ENCODE measurements around the gene TBC1D30.

The TBC1D30 gene

DNA sequence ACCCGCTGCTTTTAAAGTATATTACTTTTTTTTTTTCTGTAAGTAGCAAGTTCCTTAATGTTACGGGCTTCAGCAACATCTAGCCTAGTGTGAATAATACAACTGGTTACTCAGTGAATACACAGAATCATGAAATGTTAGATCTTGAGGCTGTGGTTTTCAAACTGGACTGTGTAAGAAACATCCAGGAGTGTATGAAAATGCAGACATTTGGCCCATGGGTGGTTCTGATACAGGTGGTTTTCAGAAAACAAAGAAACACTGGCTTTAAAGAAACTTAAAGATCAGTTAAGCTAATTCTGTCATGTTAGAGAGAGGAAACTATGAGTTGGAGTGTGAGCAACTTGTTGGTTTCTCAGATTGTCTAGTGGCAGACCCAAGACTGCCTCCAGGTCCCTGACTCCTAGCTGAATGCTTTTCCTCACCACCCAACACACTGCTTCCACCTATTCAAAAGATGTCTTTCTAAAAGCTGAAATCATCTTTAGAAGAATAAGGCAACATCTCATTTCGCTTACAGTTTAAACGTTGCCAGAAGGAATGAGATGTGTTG lies 36.1 kb downstream of the TBC1D30 start:
- DNase-seq (ENCODE audit: low read depth): no peak

DNA sequence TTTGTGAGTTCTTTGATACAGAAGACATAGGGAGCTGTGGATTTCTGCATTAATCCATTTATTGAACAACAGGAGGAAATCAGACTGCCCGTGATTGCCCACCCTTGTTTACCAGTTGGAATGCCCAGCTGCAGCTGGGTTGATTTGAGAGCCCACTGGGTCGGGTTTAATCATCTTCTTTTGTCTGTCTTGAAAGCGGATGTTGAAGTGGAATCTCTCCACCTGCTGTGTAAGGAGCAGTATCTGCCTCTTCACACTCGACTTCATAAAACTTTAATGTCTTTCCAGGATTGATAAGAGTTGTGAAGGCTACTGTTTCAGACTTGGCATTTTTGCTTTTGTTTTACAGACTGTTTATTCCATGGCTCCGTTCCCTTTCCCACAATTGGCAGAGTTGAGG lies 39.9 kb downstream of the TBC1D30 start:
- no peak for DNase-seq (ENCODE audit: low read depth)

DNA sequence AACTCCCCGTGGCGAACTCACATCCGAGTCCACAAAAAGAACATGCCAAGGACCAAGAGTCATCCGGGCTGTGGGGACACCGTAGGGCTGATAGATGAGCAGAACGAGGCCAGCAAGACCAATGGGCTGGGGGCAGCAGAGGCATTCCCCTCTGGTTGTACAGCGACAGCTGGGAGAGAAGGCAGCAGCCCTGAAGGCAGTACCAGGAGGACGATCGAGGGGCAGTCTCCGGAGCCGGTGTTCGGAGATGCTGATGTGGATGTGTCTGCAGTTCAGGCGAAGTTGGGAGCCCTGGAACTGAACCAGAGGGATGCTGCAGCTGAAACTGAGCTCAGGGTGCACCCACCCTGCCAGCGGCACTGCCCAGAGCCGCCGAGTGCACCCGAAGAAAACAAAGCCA lies 50.7 kb downstream of the TBC1D30 start:
- no peak for DNase-seq (ENCODE audit: low read depth)

DNA sequence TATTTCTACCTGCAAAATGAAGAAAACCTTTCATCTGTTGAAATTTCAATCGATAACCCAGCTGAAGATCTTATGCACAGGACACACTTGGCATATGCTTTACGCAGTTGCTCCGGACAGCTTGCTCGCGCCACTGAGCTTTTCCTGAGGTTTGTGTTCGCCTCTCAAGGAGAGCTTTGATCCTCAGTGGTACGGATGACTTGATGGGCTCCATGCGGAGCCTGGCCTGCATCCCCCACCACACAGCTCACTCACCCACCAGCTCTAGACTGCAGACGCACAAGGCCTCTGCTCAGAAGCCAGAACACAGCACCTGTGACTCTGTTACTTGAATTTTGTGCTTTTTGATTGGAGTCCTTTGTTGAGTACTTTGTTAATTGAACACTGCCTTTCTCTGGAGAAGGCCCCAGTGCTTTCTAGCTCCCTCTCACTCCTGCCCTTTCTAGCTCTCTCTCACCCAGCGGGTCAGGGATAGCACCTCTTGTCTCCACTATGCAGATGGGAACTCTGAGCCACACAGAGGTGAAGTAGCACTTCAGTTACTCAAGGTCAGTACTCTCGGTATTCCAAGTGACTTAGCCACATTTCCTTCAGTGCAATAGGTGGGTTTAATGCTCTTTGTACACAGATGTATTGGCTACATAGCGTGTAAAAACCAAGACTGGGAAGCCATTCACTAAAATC lies 52.1 kb downstream of the TBC1D30 start:
- DNase-seq (ENCODE audit: low read depth): no peak

DNA sequence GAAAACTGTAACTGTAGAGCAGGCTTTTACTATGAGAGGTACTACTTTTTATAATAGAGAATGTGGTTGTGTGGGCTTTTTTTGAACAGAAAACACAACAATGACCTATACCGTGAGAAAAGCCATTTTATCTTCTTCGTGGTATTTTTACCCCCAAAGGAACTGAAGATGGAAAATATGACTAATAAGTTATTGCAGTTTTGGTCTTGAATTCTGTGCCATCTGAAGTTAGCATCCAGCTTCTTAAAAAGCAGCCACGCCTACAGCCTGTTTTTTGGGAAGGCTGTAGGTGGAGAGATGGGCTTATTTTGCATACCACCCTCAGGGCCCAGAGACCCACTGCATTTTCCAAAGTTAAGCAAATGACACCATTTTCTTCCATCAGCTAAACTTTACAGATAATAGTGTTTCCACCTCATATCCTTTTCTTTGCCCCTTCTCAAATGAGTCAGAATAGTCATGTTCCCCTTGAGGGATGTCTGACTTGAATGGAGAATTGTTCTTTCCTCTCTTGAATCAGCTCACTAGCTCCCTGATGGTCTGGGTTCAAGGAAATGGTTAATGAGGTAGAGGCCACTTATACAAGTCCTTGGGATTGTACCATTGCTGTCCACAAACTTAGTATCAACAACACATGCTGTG lies 53.0 kb downstream of the TBC1D30 start:
- DNase-seq (ENCODE audit: low read depth): no peak

DNA sequence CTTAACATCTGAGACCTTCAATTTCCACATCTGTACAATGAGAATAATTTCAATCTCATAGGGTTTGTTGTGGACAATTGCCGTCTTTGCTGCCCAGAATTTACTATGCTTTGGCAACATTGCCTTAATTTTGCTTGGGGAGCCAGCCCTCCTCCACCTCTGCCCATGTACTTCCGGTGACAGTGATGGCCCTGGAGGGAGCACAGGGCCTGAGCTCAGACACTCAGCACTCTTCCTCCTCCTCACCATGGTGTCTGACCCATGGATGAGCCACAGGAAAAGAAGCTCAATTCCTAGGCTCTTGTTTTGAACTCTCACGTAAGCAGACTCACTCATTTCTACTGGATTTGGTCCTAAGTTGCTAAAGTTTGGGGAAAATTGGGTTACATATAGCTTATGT lies 58.2 kb downstream of the TBC1D30 start:
- DNase-seq (ENCODE audit: low read depth): no peak

DNA sequence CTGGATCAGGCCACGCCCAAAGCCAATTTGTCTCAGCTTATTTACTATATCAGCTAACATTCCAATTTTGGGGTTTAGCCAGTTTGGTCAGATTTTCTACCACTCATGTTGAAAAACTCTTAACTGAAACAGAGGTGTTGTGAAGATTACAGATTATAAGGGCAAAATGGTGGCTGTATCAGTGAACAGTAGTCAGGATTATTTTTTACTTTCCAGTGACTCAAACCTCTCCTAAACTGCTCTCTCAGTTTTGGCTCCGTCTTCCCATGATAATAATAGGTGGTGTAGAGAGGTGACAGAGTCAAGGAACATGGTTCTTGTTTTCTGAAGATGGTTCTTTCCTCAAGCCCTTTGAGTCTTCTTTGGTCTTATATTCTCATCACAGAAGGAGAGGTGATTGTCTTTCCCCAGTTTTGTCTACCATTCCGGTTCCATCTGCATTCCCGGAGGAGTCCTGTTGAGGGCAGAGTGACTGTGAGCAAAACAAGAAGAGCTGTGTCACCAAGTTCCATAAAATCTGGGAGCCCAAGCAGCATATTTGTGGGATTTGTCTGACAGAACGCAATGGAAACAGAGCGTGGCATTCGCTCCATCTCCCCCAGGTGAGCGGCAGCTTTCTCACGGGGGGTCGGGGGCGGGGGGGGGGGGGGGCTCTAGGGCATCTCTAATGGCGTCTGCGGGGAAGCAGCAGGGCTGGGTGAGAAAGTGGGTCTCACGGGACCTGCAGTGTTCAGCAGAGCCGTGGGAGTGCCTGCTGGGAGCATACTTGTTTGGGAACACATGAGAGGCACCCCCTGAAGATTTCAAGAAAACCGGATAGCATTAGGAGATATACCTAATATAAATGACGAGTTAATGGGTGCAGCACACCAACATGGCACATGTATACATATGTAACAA lies 59.1 kb downstream of the TBC1D30 start:
- no peak for DNase-seq (ENCODE audit: low read depth)

DNA sequence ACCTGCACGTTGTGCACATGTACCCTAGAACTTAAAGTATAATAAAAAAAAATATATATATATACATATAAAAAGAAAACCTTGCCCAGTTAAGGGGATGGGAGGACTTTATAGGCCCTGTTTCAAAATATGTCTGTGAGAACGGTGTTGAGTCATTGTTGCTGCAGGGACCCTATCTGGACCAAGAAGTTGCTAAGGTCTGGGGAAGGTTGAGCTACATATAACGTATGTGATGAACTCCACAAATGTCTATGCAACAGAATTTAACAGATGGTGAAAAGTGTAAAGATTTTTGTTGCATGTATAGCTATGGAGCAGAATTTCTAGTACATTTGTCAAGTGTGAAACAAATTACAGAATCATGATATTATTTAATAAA lies 59.7 kb downstream of the TBC1D30 start:
- no peak for DNase-seq (ENCODE audit: low read depth)

DNA sequence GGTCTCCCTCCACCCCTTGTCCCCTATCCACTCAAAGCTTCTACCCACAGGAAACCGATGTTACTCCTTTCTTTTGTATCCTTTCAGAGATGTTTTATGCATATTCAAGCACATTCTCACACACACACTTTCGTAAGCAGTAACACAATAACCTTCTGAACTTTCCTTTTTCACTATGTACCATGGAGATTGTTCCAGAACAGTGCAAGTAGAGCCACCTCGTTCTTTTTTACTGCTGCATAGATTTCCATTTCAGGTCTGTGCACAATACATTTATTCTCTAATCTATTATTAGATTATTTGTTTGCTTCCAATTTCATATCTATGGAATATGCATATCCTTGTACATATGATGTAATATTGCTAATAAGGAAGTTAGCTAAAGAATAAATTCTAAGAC lies 60.3 kb downstream of the TBC1D30 start:
- DNase-seq (ENCODE audit: low read depth): no peak

DNA sequence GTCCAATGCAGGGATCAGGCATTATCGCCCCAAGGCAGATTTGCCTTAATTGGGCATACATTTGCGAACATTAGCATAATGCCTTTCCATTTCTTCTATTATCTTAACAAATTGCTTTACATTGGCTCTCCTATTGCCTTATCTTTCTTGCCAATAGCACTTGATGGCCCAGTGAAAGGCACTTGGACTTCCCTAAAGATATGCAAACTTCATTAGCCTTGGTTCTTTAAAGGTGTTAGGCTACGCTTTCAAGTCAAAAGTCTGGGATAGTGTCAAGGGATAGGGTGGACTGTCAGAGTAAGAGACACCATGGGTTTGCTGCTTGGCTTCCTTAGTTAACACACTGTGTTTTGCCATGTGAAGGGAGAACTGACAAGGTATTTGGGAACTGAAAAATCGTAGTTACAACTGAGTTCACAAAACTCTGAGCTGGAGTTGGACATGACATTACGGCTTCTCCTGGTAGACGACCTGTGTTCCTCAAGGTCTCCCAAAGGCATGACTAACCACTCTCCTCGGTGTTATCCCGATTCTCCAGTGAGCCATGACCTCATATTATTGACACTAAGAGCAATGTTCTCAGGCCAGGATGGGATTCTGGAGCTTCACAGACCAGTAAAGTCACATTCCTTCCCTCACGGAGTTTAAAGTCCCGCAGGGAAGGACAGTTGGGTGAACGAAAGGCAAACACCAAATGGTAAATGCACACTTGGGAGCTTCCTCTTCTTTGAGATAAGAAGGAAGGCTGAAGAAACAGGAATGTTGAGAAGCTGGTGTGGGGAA lies 65.2 kb downstream of the TBC1D30 start:
- no peak for DNase-seq (ENCODE audit: low read depth)

DNA sequence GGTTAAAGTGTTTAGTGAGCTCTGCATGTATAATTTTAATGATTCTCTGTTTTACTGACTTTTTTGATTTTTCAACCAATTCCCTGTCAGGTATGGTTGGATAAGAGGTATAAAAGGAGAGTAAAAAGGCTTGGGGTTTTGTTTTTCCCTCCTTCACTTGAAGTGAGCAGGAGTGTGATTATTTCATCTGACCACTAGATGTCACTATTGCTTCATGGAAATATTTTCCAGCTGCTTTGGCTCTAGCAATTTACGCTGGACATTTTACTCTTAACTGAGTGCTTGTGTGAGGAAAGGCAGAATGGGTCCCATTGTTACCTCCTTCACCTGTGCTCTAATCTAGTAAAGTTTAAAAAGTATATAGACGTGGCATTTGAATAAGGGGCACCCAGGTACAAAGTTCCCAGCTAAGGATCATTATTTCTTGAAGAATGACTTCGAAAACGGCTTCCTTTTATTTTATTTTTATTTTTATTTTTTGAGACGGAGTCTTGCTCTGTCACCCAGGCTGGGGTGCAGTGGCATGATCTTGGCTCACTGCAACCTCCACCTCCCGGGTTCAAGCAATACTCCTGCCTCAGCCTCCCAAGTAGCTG lies 66.5 kb downstream of the TBC1D30 start:
- DNase-seq (ENCODE audit: low read depth): peak; percentile 58

DNA sequence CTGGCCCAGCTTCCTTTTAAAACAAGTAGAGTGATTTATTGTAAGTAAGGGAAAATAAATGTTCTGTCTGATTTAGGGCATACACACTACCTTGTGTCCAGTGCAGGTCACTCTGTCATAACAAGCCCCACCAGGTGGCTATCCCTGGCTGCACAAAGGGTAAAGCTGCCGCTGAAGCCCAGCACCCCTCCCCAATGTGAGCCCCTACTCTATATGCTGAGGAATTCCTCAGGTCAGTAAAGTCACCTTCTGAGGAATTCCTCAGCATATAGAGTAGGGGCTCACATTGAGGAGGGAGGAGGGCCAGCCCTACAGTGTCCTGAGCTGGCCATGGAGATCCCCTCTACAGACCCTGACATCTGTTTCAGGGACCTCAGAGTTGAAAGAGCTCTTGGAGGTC lies 67.2 kb downstream of the TBC1D30 start:
- no peak for DNase-seq (ENCODE audit: low read depth)

DNA sequence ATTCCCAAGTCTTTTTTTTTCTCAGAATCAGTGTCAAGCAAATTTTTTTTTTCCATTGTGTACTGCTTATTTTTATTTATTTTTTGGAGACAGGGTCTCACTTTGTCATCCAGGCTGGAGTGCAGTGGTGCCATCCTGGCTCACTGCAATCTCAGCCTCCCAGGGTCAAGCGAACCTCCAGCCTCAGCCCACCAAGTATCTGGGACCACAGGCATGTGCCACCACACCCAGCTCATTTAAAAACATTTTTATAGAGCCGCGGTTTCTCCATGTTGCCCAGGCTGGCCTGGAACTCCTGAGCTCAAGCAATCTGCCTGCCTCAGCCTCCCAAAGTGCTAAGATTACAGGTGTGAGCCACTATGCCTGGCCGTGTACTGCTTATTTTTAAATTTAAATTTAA lies 68.1 kb downstream of the TBC1D30 start:
- DNase-seq (ENCODE audit: low read depth): no peak

DNA sequence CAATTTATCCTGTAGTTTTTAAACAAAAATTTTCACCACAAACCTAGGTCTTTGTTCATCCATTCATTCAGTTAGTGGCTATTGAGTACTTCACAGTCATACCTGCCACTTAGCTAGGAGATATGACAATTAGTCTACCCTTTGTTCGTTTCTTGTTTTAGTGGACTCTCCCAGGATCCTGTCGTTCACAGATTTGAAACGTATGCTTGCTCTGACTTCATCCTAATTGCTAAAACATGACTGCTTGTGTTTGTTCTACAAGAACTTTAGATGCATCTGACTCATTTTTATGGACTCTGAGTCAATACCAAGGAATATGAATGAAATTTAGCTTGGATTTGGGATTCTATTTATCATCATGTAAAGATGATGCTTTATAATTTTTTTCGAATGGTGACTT lies 69.5 kb downstream of the TBC1D30 start:
- DNase-seq (ENCODE audit: low read depth): peak; percentile 38

DNA sequence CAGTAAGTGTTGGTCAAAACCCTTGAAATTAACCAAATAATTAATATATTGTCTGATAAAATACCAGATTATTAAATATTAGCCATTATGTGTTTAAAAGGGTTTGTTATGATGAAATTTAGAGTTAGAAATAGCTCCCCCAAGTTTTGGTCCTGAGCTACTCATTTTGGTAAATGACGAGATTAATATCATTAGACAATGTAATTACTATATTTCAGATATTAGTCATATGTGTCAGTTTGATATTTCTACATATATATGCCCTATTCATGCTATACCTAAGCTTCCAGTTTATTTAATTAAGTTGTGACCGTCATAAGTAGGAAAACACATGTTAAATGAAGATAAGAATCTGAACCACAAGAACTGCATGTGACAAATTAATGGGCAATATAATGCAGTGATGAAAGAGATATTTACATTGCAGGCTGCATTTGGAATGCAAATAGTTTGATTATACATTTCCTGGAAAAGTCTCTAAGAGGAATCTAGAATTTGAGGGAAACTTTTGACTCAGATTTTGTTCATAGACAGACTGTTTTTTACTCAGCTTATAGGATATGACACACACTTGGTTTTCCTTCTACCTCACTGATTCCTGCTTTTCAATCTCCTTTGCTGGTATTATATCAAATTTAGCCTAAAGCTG lies 70.5 kb downstream of the TBC1D30 start:
- DNase-seq (ENCODE audit: low read depth): no peak

DNA sequence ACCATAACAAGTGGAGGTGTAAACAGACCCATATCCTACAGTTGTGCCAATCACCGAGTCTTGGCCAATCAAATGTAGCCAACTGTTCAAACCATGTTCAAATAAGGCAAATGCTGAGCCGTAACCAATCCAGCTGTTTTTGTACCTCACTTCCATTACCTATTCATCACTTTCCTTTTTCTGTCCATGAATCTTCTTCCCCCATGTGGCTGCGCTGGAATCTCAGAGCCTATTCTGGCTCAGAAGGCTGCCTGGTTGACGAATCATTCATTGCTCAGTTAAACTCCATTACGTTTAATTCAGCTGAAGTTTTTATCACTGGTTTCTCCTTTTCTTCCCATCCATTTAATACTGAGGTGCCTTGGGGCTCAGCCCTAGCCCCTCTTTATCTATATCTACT lies 71.1 kb downstream of the TBC1D30 start:
- peak; percentile 38 for DNase-seq (ENCODE audit: low read depth)

DNA sequence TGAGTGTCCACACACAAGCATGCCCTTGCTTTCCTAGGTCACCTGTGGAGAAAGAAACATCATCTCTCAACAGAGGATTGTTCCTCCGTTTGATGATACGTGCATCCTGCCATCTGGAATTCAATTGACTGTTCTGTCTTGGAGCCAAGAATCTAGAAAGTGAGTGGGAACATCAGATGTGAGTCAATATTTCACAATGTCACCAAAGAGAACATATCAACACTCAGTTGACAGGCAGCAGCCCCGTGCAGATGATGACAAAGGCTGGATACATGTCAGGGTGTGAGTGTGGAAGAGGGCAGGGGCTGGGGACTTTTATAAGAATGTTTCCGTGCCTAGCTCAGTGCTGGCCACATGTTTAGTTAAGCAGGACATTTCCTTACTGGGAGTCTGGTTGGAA lies 76.1 kb downstream of the TBC1D30 start:
- DNase-seq (ENCODE audit: low read depth): peak; percentile 29

DNA sequence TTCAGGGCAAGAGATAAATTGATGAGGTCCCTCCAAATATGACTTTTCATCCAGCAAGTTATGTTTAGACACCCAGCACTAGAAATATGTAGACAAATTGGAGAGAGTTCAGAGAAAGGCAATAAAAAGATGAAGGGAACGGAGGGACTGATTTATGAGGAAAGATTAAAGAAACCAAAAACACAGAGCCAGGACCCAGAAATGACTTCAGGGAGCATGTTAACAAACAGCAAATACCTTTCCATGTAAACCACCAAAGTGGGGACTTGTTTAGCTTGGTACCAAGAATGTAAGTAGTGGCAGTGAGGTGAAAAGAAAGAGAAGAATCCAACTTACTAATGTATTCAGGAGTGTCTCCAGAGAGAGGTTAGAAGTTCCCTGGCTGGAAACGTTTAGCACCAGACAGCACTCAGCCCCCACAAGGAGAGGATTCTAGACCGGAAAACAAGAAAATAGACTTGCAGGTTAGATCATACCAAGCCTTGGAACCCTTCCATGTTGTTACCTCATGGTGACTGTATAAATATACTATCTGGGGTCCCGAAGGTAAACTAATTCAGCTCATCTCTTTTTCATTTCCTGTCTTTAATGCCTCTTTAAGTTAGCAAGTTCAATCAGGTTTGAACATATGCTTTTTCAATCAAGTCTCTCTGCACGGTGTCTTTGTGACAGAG lies 79.2 kb downstream of the TBC1D30 start:
- DNase-seq (ENCODE audit: low read depth): no peak

DNA sequence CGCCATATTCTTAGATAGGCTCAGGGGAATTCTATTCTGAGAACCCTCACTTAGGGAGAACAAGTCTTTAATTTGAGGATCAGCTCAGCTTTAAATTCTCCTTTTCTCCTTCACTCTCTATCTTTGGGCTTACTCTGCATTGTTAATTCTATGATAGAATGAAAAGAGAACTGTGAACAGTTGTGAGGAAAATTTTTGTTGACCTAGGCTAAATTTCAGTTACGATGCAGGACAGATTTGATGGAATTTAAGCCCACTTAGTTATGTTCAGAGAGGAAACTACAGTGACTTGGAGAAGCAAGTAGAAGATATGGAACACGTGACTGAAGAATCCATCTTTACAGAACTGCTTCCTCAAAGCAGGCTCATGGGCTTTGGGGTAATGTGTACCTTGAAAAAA lies 82.7 kb downstream of the TBC1D30 start:
- DNase-seq (ENCODE audit: low read depth): no peak

DNA sequence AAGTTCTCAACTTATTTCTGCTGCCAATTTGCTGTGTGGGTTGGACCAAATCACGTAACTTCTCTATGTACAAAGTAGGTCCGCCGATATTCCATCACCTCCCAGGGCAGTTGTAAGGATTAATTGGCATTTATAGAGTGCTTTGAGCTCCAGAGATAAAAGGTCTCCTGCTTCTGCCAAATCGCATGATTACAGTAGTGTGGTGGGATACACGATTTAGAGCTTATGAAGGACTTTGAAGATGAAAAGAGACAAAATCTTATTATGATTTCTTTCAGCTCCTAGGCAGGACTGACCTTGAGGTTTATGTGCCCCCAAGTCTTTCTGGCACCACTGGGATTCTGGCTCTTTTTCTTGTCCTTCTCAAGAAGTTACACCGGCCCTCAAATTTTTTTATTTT lies 84.7 kb downstream of the TBC1D30 start:
- DNase-seq (ENCODE audit: low read depth): no peak

DNA sequence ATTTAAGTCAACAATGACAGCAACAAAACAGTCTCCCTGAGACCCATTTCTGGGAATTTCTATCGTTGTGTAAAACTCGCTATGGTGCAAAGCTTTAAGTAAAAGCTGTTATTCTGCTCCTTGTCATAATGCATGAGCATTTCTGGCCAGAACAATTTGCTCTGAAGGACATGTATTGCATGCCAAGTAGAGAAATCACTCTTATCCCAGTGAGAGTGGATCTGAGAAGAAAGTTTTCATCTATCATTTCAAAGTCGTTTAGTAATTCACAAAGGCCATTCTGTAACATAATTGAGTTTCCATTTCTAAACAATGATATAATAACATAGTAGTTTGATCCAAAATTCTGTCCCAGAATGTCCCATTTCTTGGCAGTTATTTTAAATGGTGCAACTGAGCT lies 86.6 kb downstream of the TBC1D30 start:
- no peak for DNase-seq (ENCODE audit: low read depth)
